Peyer's patch (tissue), 4 donors: ENCODE data around the gene UPK2. TPM values are rescaled to one million over a fixed set of nuclear protein-coding genes. Genes with fewer than 3 reads are reported as not detected.
A peak's percentile ranks its signal among the peaks of the same experiment; 100 is the strongest.

ENCODE experiments used
- DNase-seq, 3 donors: peaks; one replicate each; pipeline ENCODE4 v3.0.0-alpha.2; 2017 to 2019
- H3K27ac ChIP-seq, 4 donors: fragments of 200-600 bp; sonication (generic); one replicate each; pipeline ENCODE4 v1.5.1; 2016 to 2019
- H3K27me3 ChIP-seq, 2 donors: fragments of 200-600 bp; sonication (generic); one replicate each; pipeline ENCODE4 v1.5.1; 2019
- H3K36me3 ChIP-seq, 3 donors: fragments of 200-600 bp; sonication (generic); one replicate each; pipeline ENCODE4 v1.5.1; 2016 to 2019
- H3K4me1 ChIP-seq, 4 donors: fragments of 200-600 bp; sonication (generic); one replicate each; pipeline ENCODE4 v1.5.1; 2016 to 2019
- H3K4me3 ChIP-seq, 4 donors: fragments of 200-600 bp; sonication (generic); 1 replicate in 3 of 4; 2 replicates in 1 of 4; pipeline ENCODE4 v1.5.1; 2016 to 2019; ENCODE audit warnings: mild to moderate bottlenecking in 1 of 4
- H3K9me3 ChIP-seq, 4 donors: fragments of 200-600 bp; sonication (generic); one replicate each; pipeline ENCODE4 v1.5.1; 2016 to 2019; ENCODE audit warnings: mild to moderate bottlenecking in 1 of 4
- POLR2A ChIP-seq, 2 donors: fragments of 450-650 bp; IDR thresholded peaks; one replicate each; pipeline ENCODE4 v1.5.1; 2017; ENCODE audit warnings: antibody characterized with exemption in 2 of 2, mild to moderate bottlenecking in 2 of 2, moderate library complexity in 2 of 2
- total RNA-seq, 4 donors: library from RNA; depleted of rRNA; stranded (reverse); fragments of >200 nt; gene quantifications; one replicate each; pipeline ENCODE4 v1.1.0, GENCODE V29; 2016
- TF ChIP-seq, protein P1 (sequence below), 6 experiments: fragments of 450-650 bp in 4 of 6; fragments of 200-600 bp in 2 of 6; sonication (generic) in 1 of 6; IDR thresholded peaks; one replicate each; pipeline ENCODE4 v1.5.1; 2017 to 2019; ENCODE audit warnings: antibody characterized with exemption in 6 of 6, mild to moderate bottlenecking in 3 of 6, moderate library complexity in 1 of 6

Gene UPK2
- total RNA-seq, 4 donors from 2014 or later: not detected

- DNase-seq: peak in 2 of 3 donors; percentile 62 to 85
- Histone ChIP-seq H3K27me3 (no peaks in the 10 kb centered on the region), H3K4me3 (no peak overlapping the region), H3K9me3 (no peaks in the 10 kb centered on the region), H3K27ac (peak overlapping the region in 1 of 4 donors; percentile 29), H3K4me1 (peaks cover 0 to 10% (median 5%) of the 10 kb centered on the region in 4 donors), H3K36me3 (no peaks in the 10 kb centered on the region)
- no peak for TF ChIP-seq POLR2A (IDR thresholded peaks at IDR 0.05)
- TF ChIP-seq, protein P1, sequence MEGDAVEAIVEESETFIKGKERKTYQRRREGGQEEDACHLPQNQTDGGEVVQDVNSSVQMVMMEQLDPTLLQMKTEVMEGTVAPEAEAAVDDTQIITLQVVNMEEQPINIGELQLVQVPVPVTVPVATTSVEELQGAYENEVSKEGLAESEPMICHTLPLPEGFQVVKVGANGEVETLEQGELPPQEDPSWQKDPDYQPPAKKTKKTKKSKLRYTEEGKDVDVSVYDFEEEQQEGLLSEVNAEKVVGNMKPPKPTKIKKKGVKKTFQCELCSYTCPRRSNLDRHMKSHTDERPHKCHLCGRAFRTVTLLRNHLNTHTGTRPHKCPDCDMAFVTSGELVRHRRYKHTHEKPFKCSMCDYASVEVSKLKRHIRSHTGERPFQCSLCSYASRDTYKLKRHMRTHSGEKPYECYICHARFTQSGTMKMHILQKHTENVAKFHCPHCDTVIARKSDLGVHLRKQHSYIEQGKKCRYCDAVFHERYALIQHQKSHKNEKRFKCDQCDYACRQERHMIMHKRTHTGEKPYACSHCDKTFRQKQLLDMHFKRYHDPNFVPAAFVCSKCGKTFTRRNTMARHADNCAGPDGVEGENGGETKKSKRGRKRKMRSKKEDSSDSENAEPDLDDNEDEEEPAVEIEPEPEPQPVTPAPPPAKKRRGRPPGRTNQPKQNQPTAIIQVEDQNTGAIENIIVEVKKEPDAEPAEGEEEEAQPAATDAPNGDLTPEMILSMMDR (IDR thresholded peaks at IDR 0.05): no peak
Measured at GRCh38 chr11:118938491-118939403, 17.4 kb upstream of the UPK2 start.

DNA sequence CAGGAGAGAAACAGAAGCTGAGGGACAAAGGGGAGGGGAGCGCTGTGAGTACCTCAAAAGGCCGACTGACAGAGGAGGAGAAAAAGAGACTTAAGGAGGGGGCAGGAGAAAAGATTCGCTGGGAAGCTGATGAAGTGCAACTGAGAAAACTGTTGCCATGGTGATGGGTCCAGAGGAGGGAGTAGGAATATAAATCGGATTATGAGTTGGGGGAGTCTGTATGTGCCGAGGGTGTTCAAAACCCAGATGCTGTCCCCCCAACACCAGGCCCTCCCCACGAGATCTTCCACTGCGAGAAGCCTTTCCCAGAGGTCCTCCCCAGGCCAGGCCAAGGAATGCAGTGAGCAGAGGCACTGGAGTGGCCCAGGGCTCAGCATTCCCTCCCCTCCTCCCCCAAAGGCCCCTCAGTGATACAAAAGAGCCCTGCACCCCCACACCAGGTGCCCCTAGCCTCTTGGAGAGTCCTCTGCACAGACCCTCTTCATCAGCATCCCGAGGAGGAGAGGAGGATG lies 16.6 kb upstream of the UPK2 start:
- H3K27ac ChIP-seq: no peak overlapping the region
- H3K27me3 ChIP-seq: no peaks in the 10 kb centered on the region
- no peaks in the 10 kb centered on the region for H3K36me3 ChIP-seq
- no peak for DNase-seq
- no peaks in the 10 kb centered on the region for H3K9me3 ChIP-seq
- H3K4me1 ChIP-seq: peaks cover 0 to 10% (median 5%) of the 10 kb centered on the region in 4 donors
- no peak overlapping the region for H3K4me3 ChIP-seq
- TF ChIP-seq, protein P1 (IDR thresholded peaks at IDR 0.05): no peak
- TF ChIP-seq POLR2A (IDR thresholded peaks at IDR 0.05): no peak

GRCh38 chr11:118939953-118940598 lies 16.0 kb upstream of the UPK2 start:
- peak in 1 of 3 donors; percentile 43 for DNase-seq
- Histone ChIP-seq H3K4me3 (no peak overlapping the region), H3K27ac (no peak overlapping the region)

DNA sequence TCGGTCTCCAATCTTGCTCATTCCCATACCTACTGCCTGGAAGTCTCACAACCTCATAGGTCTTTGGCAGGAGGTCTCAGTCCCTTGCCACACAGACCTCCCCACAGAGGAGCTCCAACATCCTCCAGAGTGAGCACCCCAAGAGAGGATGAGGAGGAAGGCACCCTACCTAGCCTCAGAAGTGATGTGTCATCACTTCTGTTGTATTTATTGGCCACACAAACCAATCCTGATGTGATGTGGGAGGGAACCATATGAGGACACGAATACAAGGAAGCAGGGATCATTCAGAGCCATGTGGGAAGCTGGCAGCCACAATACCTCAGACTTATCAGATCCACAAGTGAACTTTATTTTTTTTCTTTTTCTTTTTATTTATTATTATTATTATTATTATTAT lies 9.0 kb upstream of the UPK2 start:
- H3K27ac ChIP-seq: no peak overlapping the region
- no peak overlapping the region for H3K4me3 ChIP-seq
- H3K4me1 ChIP-seq: no peaks in the 10 kb centered on the region
- no peaks in the 10 kb centered on the region for H3K27me3 ChIP-seq
- H3K36me3 ChIP-seq: no peaks in the 10 kb centered on the region
- DNase-seq: no peak
- no peak for TF ChIP-seq POLR2A (IDR thresholded peaks at IDR 0.05)
- TF ChIP-seq, protein P1 (IDR thresholded peaks at IDR 0.05): no peak
- no peaks in the 10 kb centered on the region for H3K9me3 ChIP-seq

More at GRCh38 chr11:118939953-118940598, 16.0 kb upstream of the UPK2 start:
- H3K9me3 ChIP-seq: no peaks in the 10 kb centered on the region
- no peaks in the 10 kb centered on the region for H3K27me3 ChIP-seq
- no peak for TF ChIP-seq POLR2A (IDR thresholded peaks at IDR 0.05)
- TF ChIP-seq, protein P1 (IDR thresholded peaks at IDR 0.05): no peak
- H3K4me1 ChIP-seq: peaks cover 0 to 10% (median 5%) of the 10 kb centered on the region in 4 donors
- no peaks in the 10 kb centered on the region for H3K36me3 ChIP-seq

- H3K9me3 ChIP-seq: no peaks in the 10 kb centered on the region
- TF ChIP-seq, protein P1 (IDR thresholded peaks at IDR 0.05): no peak
- no peak for TF ChIP-seq POLR2A (IDR thresholded peaks at IDR 0.05)
- H3K4me1 ChIP-seq: no peaks in the 10 kb centered on the region
- DNase-seq: no peak
- no peaks in the 10 kb centered on the region for H3K36me3 ChIP-seq
- no peak overlapping the region for H3K27ac ChIP-seq
- H3K27me3 ChIP-seq: no peaks in the 10 kb centered on the region
- no peak overlapping the region for H3K4me3 ChIP-seq
Measured at GRCh38 chr11:118948000-118948399, 8.1 kb upstream of the UPK2 start.
